Measurements from ENCODE around the gene CRADD.

DNA sequence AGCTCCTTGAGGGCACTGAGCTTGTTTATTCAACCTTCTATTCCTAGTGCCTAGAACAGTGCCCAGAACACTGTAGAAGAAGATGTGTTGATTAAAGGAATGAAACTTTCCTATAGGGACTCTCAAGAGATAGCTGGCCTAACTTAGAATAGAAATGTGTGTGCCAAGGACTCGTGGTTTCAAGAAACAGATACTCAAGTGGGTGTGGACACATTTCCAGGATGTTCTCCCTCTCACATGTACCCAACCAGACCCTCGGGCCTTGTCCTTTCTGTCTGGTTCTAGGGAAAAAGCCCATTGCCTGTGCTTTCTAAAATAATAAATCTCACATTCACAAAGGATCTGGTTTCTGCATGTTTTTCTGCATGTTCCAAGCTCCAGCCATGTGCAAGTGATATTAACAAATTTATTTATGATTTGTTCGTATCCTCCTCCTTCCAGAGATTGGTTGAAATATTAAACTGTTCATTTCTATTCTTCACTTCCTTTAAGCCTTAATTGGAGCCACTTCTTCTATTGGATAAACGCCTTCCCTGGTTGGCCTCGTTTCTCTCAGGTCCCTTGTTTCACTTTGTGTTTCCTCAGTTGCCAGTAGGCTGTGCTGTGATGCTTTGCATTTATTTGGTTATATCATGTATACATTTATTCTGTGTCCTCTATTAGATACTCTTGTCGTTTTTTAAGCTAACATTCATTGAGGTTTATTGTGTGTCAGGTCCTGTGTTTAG lies 89.8 kb downstream of the CRADD start:
- TF ChIP-seq, protein P1, sequence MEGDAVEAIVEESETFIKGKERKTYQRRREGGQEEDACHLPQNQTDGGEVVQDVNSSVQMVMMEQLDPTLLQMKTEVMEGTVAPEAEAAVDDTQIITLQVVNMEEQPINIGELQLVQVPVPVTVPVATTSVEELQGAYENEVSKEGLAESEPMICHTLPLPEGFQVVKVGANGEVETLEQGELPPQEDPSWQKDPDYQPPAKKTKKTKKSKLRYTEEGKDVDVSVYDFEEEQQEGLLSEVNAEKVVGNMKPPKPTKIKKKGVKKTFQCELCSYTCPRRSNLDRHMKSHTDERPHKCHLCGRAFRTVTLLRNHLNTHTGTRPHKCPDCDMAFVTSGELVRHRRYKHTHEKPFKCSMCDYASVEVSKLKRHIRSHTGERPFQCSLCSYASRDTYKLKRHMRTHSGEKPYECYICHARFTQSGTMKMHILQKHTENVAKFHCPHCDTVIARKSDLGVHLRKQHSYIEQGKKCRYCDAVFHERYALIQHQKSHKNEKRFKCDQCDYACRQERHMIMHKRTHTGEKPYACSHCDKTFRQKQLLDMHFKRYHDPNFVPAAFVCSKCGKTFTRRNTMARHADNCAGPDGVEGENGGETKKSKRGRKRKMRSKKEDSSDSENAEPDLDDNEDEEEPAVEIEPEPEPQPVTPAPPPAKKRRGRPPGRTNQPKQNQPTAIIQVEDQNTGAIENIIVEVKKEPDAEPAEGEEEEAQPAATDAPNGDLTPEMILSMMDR (IDR thresholded peaks at IDR 0.05): peak; percentile 46 to 49
- TF ChIP-seq POLR2A (IDR thresholded peaks at IDR 0.05): no peak

All from suprapubic skin (tissue), 3 donors.